DMS153 treated with DMSO at 0.1 percent for 48 hours (cell line): Measurements from ENCODE around the gene PTPRT.

Source experiments
- DNase-seq: peaks from one replicate; lab custom pipeline; 2025; ENCODE audit not compliant: unreplicated experiment; lab: John Stamatoyannopoulos, UW

PTPRT gene

GRCh38 chr20:43028470-43028869, 161.2 kb downstream of the PTPRT start:
- no peak for DNase-seq

GRCh38 chr20:43023836-43024235, 165.9 kb downstream of the PTPRT start:
- no peak for DNase-seq

GRCh38 chr20:43022568-43022967, 167.1 kb downstream of the PTPRT start:
- no peak for DNase-seq

- no peak for DNase-seq
Observed at GRCh38 chr20:43022081-43022480, 167.6 kb downstream of the PTPRT start.

GRCh38 chr20:43017241-43018030, 172.3 kb downstream of the PTPRT start:
- DNase-seq, result no peak

GRCh38 chr20:43016257-43016656, 173.4 kb downstream of the PTPRT start:
- no peak for DNase-seq

GRCh38 chr20:43015566-43015965, 174.1 kb downstream of the PTPRT start:
- DNase-seq, result no peak

- no peak for DNase-seq
Observed at GRCh38 chr20:43014206-43014605, 175.5 kb downstream of the PTPRT start.

- no peak for DNase-seq
Observed at GRCh38 chr20:43011491-43011890, 178.2 kb downstream of the PTPRT start.

- no peak for DNase-seq
Observed at GRCh38 chr20:43009532-43009931, 180.2 kb downstream of the PTPRT start.

- no peak for DNase-seq
Observed at GRCh38 chr20:43007525-43007924, 182.2 kb downstream of the PTPRT start.

- DNase-seq, result no peak
Observed at GRCh38 chr20:43006651-43007375, 182.9 kb downstream of the PTPRT start.

- DNase-seq, result no peak
Observed at GRCh38 chr20:43003318-43003944, 186.3 kb downstream of the PTPRT start.

GRCh38 chr20:42996141-42996540, 193.6 kb downstream of the PTPRT start:
- no peak for DNase-seq

- no peak for DNase-seq
Observed at GRCh38 chr20:42988319-42988718, 201.4 kb downstream of the PTPRT start.

- DNase-seq, result no peak
Observed at GRCh38 chr20:42987376-42988114, 202.2 kb downstream of the PTPRT start.

- DNase-seq, result no peak
Observed at GRCh38 chr20:42986143-42986773, 203.4 kb downstream of the PTPRT start.

GRCh38 chr20:42985628-42986027, 204.1 kb downstream of the PTPRT start:
- no peak for DNase-seq

- no peak for DNase-seq
Observed at GRCh38 chr20:42982218-42982617, 207.5 kb downstream of the PTPRT start.

GRCh38 chr20:42981253-42981652, 208.5 kb downstream of the PTPRT start:
- no peak for DNase-seq

- DNase-seq, result no peak
Observed at GRCh38 chr20:42979720-42980119, 210.0 kb downstream of the PTPRT start.
